C1 segment of cervical spinal cord (tissue), 14 donors: ENCODE results near the gene NDUFAF8.

ENCODE experiments used
- DNase-seq, 14 donors: peaks; one replicate each; lab custom pipeline; 2025; lab: John Stamatoyannopoulos, UW

NDUFAF8 gene

GRCh38 chr17:81273698-81274470 lies 34.8 kb downstream of the NDUFAF8 start:
- DNase-seq, result no peak

DNA sequence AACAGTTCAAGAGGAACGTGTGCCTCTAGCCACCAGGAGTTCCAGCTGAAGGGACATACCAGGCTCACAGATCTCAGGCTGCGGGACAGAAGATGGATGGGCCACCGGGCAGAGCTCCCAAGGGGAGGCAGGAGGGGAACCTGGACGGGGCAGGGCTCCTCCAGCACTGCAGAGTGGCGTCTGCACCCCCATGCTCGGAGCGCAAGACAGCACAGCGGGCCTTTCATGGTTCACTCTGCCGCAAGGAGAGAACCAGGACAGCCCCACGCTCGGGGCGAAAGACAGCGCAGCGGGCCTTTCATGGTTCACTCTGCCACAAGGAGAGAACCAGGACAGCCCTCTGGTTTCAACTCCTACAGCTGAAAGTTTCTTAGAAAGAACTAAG lies 35.3 kb downstream of the NDUFAF8 start:
- DNase-seq, result no peak

GRCh38 chr17:81276781-81277180 lies 37.7 kb downstream of the NDUFAF8 start:
- no peak for DNase-seq

DNA sequence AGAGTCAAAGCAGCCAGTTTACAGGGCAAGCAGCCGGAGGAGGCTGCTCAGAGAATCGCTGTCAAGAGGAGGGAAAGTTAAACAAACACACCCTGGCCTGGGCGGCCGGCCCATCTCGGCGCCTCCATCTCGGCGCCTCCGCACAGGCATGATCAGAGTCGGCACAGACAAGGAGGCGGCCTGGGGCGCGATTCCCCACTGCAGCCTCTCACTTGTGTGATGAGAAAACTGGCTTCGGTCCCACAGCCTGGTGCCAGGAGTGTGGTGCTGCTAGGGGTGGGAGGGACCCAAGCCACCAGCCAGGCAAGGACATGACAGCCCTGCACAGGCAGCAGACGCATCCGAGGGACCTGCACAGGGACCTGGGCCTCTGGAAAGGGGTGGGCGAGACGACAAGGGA lies 38.3 kb downstream of the NDUFAF8 start:
- DNase-seq, result peak in 7 of 14 donors; percentile 14 to 42 (median 15)

- peak in 1 of 14 donors; percentile 8 for DNase-seq
These were observed 39.0 kb downstream of the NDUFAF8 start for GRCh38 chr17:81277946-81278693.

- no peak for DNase-seq
These were observed 39.7 kb downstream of the NDUFAF8 start for GRCh38 chr17:81278831-81279230.

GRCh38 chr17:81279278-81280275 lies 40.5 kb downstream of the NDUFAF8 start:
- no peak for DNase-seq

GRCh38 chr17:81280571-81280970 lies 41.5 kb downstream of the NDUFAF8 start:
- DNase-seq, result no peak

GRCh38 chr17:81282141-81282540 lies 43.0 kb downstream of the NDUFAF8 start:
- no peak for DNase-seq

DNA sequence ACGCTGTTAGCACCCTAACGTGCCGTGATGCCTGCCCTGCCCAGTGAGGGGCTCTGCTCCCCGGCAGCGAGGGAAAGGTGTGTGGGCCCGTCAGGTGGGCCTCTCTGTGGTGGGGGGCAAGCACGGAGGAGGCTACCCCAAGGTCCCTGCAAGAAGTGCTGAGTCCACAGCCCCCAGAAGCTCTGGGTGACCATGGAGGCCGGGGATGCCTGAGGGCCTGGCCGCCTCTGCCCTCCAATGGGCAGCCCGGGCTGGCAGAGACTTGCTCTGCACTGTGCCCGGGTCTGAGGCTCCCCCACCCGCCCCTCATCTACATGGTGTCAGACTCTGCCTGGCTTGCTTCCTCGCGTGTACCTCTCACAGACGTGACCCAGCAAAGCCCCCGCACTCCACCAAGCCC lies 43.8 kb downstream of the NDUFAF8 start:
- no peak for DNase-seq

DNA sequence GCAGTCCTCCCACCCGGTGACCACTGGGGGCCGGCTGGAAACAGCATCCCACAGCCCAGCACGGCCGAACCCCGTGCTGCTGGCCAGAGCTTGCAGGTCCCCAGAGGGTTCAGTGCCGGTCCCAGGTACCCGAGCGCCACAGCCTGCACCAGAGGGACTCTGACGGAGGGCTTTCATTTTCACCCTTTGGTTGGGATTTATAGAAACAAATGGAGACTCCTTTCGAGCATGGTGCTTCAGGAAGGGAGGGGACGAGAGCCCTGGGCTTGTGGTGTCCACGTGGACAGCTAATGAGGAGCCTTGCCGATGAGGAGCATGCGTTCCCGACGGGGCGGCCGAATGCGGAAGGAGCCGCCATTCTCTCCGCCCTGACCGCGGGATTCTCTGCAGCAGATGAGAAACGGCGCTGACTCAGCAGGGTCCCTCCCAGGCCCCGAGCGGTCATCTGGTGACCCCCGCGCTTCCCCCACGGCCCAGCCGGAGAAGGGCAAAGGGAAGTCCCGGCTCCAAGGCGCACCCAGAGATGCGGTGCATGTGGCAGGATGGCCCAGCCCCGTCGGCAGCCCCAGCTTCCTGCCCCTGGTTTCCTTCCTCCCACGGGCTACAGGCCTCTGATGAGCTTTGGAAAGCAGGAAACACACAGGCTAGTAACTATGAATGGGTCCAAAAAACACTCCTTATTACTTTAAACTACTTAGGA lies 46.2 kb downstream of the NDUFAF8 start:
- peak in 10 of 14 donors; percentile 23 to 78 (median 57) for DNase-seq

GRCh38 chr17:81285894-81286293 lies 46.8 kb downstream of the NDUFAF8 start:
- no peak for DNase-seq

GRCh38 chr17:81286491-81287145 lies 47.5 kb downstream of the NDUFAF8 start:
- DNase-seq, result no peak

DNA sequence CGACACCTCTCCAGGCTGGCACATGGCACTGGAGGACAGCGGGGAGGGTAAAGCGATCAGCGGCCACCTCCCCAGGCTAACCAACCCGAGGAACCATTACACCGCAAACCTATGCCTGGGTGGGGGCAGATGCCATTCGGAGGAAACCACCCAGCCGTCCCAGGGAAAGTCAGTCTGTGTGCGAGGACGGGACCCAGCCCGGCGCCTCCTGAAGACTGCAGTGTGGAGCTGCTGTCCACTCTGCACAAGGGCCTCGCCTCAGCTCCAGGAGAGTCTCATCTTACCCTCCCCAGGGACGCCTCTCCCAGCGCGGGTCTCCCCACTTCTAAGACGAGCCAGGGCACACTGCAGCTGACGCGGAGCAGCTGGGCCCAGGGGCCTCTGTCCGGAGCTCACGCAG lies 48.0 kb downstream of the NDUFAF8 start:
- DNase-seq, result no peak

GRCh38 chr17:81287741-81288430 lies 48.8 kb downstream of the NDUFAF8 start:
- no peak for DNase-seq

DNA sequence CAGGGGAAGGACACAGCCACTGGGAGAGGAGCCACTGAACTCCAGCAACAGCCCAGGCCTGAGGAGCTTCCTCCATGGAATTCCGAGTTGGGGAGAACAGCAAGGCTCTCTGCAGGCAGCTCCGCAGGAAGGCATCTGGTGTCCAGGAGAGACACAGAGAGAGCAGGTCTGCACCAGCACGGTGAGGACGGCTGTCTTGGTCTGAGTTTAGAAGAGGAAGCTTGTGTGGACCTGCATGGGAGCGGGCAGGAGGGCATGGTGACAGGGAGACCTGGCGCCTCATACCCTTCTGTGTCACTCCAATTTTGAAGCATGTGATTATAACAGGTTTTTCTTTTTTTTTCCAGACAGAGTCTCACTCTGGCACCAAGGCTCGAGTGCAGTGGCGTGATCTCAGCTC lies 49.6 kb downstream of the NDUFAF8 start:
- DNase-seq, result no peak

GRCh38 chr17:81289627-81290026 lies 50.5 kb downstream of the NDUFAF8 start:
- DNase-seq, result no peak

DNA sequence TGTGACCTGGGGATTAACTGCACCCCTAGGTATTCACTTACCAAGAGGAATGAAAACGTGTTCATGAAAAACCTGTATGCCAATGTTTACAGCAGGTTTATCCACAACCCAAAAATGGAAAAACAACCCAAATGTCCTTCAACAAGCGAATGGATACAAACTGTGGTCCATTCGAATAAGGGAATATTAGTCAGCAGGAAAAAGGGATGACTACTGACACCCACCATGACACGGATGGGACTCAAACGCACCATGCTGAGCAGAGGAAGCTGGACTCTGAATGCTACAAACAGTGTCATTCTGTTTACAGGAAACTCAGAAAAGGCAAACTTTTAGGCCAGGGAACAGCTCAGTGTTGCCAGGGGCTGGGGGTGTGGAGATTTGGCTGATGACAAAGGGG lies 51.1 kb downstream of the NDUFAF8 start:
- no peak for DNase-seq
